ENCODE measurements around the gene SESN1.

DNA sequence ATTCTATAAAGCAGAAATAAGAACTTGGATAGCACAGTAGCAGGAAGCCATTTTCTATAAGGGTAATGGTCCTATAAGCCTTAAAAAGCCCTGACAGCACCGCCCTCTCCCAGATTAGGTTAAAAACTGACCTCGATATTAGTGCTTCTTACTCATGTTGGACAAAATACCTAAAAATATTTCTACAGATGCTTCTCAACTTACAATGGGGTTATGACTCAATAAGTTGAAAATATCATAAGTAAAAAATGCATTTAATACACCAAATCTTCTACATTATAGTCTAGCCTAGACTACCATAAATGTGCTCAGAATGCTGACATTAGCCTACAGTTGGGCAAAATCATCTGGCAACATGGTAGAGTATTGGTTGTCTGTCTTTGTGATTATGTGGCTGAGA, 70.3 kb downstream of the SESN1 start:
- TF ChIP-seq TSHZ2 (CRISPR knock-in tag; IDR thresholded peaks at IDR 0.05) = no peak
- TF ChIP-seq POU6F1 (CRISPR knock-in tag; IDR thresholded peaks at IDR 0.05; ENCODE audit: borderline replicate concordance, low read depth) = no peak
- TF ChIP-seq ZNF70 (CRISPR knock-in tag; IDR thresholded peaks at IDR 0.05) = no peak
- TF ChIP-seq ARNTL (CRISPR knock-in tag; IDR thresholded peaks at IDR 0.05; ENCODE audit: borderline replicate concordance, low read depth) = no peak
- no peak for TF ChIP-seq ZNF565 (CRISPR knock-in tag; conservative IDR thresholded peaks at IDR 0.05; ENCODE audit: low read depth)
- no peak for TF ChIP-seq ISL1 (CRISPR knock-in tag; IDR thresholded peaks at IDR 0.05)
- TF ChIP-seq RARB (CRISPR knock-in tag; IDR thresholded peaks at IDR 0.05) = no peak
- TF ChIP-seq ZC3H10 (CRISPR knock-in tag; IDR thresholded peaks at IDR 0.05) = no peak
- no peak for TF ChIP-seq ZFP3 (CRISPR knock-in tag; IDR thresholded peaks at IDR 0.05)
- TF ChIP-seq OSR1 (CRISPR knock-in tag; IDR thresholded peaks at IDR 0.05) = no peak
- TF ChIP-seq TOX (CRISPR knock-in tag; IDR thresholded peaks at IDR 0.05; ENCODE audit: borderline replicate concordance) = no peak
